Tibial artery (tissue), 4 donors: ENCODE measurements around the gene STIM2.

ENCODE experiments used
- DNase-seq, 2 donors: peaks; one replicate each; pipeline ENCODE4 v3.0.0-alpha.2; 2019
- H3K27ac ChIP-seq, 2 donors: fragments of 200-600 bp; sonication (generic) in 1 of 2; 1 replicate in 1 of 2; 2 replicates in 1 of 2; pipeline ENCODE4 v1.5.1; 2018 to 2019; ENCODE audit warnings: mild to moderate bottlenecking in 1 of 2
- H3K27me3 ChIP-seq, 2 donors: fragments of 200-600 bp; sonication (generic) in 1 of 2; one replicate each; pipeline versions ENCODE4 v1.5.1 to v1.6.0; 2016 to 2019
- H3K36me3 ChIP-seq, 3 donors: fragments of 200-600 bp; sonication (generic) in 2 of 3; one replicate each; pipeline ENCODE4 v1.5.1; 2016 to 2019; ENCODE audit warnings: mild to moderate bottlenecking in 2 of 3
- H3K4me1 ChIP-seq, 4 donors: fragments of 200-600 bp; sonication (generic) in 2 of 4; 1 replicate in 3 of 4; 2 replicates in 1 of 4; pipeline ENCODE4 v1.5.1; 2016 to 2019
- H3K4me3 ChIP-seq, 2 donors: fragments of 200-600 bp; sonication (generic) in 1 of 2; 1 replicate in 1 of 2; 2 replicates in 1 of 2; pipeline ENCODE4 v1.5.1; 2018 to 2019; ENCODE audit warnings: mild to moderate bottlenecking in 2 of 2
- H3K9me3 ChIP-seq, 3 donors: fragments of 200-600 bp; sonication (generic) in 1 of 3; one replicate each; pipeline ENCODE4 v1.5.1; 2016 to 2019
- CTCF ChIP-seq, 2 experiments: fragments of 200-600 bp in 1 of 2; fragments of 450-650 bp in 1 of 2; IDR thresholded peaks; one replicate each; pipeline ENCODE4 v1.5.1; 2017 to 2019; ENCODE audit warnings: antibody characterized with exemption in 2 of 2, mild to moderate bottlenecking in 1 of 2, moderate library complexity in 1 of 2
- intact Hi-C: fragments of 100-400 bp; cut with DNase I; formaldehyde crosslinking; loops from one replicate; pipeline ENCODE4 v1.15.0; 2023; ENCODE audit warnings: low total_unique reads

The STIM2 gene

GRCh38 chr4:27019766-27020165 is 159.1 kb downstream of the STIM2 start:
- Histone ChIP-seq H3K27me3 (no peaks in the 10 kb centered on the region), H3K4me3 (no peak overlapping the region), H3K27ac (no peak overlapping the region), H3K36me3 (peaks cover 14 to 34% (median 22%) of the 10 kb centered on the region in 3 donors), H3K4me1 (no peaks in the 10 kb centered on the region), H3K9me3 (no peaks in the 10 kb centered on the region)
- intact Hi-C loops, result loop anchor here (10.0 kb wide), 1 partner anchor 565 kb away; no protein-coding TSS in a partner anchor
- no peak for TF ChIP-seq CTCF (IDR thresholded peaks at IDR 0.05)
- no peak for DNase-seq

GRCh38 chr4:27020203-27020602 is 159.6 kb downstream of the STIM2 start:
- no peak overlapping the region for H3K27ac ChIP-seq
- TF ChIP-seq CTCF (IDR thresholded peaks at IDR 0.05), result no peak
- no peaks in the 10 kb centered on the region for H3K27me3 ChIP-seq
- H3K4me1 ChIP-seq, result no peaks in the 10 kb centered on the region
- no peak for DNase-seq
- peaks cover 14 to 34% (median 22%) of the 10 kb centered on the region in 3 donors for H3K36me3 ChIP-seq
- H3K9me3 ChIP-seq, result no peaks in the 10 kb centered on the region
- intact Hi-C loops, result no loop called here
- H3K4me3 ChIP-seq, result no peak overlapping the region

- H3K9me3 ChIP-seq, result no peaks in the 10 kb centered on the region
- no peak for TF ChIP-seq CTCF (IDR thresholded peaks at IDR 0.05)
- no peak overlapping the region for H3K4me3 ChIP-seq
- no peaks in the 10 kb centered on the region for H3K27me3 ChIP-seq
- H3K27ac ChIP-seq, result no peak overlapping the region
- H3K36me3 ChIP-seq, result peaks cover 14 to 34% (median 22%) of the 10 kb centered on the region in 3 donors
- intact Hi-C loops, result no loop called here
- H3K4me1 ChIP-seq, result no peaks in the 10 kb centered on the region
- DNase-seq, result no peak
These were observed 160.0 kb downstream of the STIM2 start for GRCh38 chr4:27020603-27021002.

GRCh38 chr4:27022963-27023362 is 162.3 kb downstream of the STIM2 start:
- H3K27ac ChIP-seq, result no peak overlapping the region
- H3K36me3 ChIP-seq, result peaks cover 9 to 30% (median 18%) of the 10 kb centered on the region in 3 donors
- intact Hi-C loops, result no loop called here

GRCh38 chr4:27023366-27023765 is 162.7 kb downstream of the STIM2 start:
- no peak for DNase-seq
- no peak for TF ChIP-seq CTCF (IDR thresholded peaks at IDR 0.05)
- no peak overlapping the region for H3K4me3 ChIP-seq
- intact Hi-C loops, result no loop called here
- H3K4me1 ChIP-seq, result no peaks in the 10 kb centered on the region
- peaks cover 6 to 26% (median 14%) of the 10 kb centered on the region in 3 donors for H3K36me3 ChIP-seq
- no peaks in the 10 kb centered on the region for H3K27me3 ChIP-seq
- no peaks in the 10 kb centered on the region for H3K9me3 ChIP-seq
- no peak overlapping the region for H3K27ac ChIP-seq

More at GRCh38 chr4:27022963-27023362, 162.3 kb downstream of the STIM2 start:
- Histone ChIP-seq H3K4me1 (no peaks in the 10 kb centered on the region), H3K4me3 (no peak overlapping the region), H3K27me3 (no peaks in the 10 kb centered on the region), H3K9me3 (no peaks in the 10 kb centered on the region)
- no peak for DNase-seq
- TF ChIP-seq CTCF (IDR thresholded peaks at IDR 0.05), result no peak

GRCh38 chr4:27024805-27025204 is 164.2 kb downstream of the STIM2 start:
- Histone ChIP-seq H3K27me3 (no peaks in the 10 kb centered on the region), H3K27ac (no peak overlapping the region), H3K9me3 (no peaks in the 10 kb centered on the region), H3K4me3 (no peak overlapping the region), H3K4me1 (no peaks in the 10 kb centered on the region), H3K36me3 (peaks cover 0 to 20% (median 12%) of the 10 kb centered on the region in 3 donors)
- no peak for DNase-seq
- no peak for TF ChIP-seq CTCF (IDR thresholded peaks at IDR 0.05)
- intact Hi-C loops, result no loop called here
